Measurements from ENCODE around the gene KRTAP10-1. TPM values are rescaled to one million over a fixed set of nuclear protein-coding genes. Genes with fewer than 3 reads are reported as not detected.

The KRTAP10-1 gene
- total RNA-seq, 1 experiment from 2014 or later = not detected

- Mint-ChIP-seq H3K9me3 (peaks cover 19% of the 10 kb centered on the region), H3K27me3 (ENCODE audit: low read depth) (peaks cover 5% of the 10 kb centered on the region; the same call in 1 of the 2 replicates), H3K4me1 (peaks cover 9% of the 10 kb centered on the region), H3K36me3 (peaks cover 8% of the 10 kb centered on the region), H3K4me3 (no peak overlapping the region), H3K27ac (no peak overlapping the region)
- ChIA-PET POLR2A (no interaction called here), CTCF (no interaction called here)
- TF ChIP-seq FOXP1 (CRISPR knock-in tag; IDR thresholded peaks at IDR 0.05; ENCODE audit: borderline replicate concordance) = no peak
- no peak for TF ChIP-seq TP53 (CRISPR knock-in tag; IDR thresholded peaks at IDR 0.05)
- TF ChIP-seq SOX15 (CRISPR knock-in tag; IDR thresholded peaks at IDR 0.05) = no peak
- no peak for TF ChIP-seq E2F1 (CRISPR knock-in tag; IDR thresholded peaks at IDR 0.05)
- no peak for TF ChIP-seq ZNF532 (CRISPR knock-in tag; IDR thresholded peaks at IDR 0.05; ENCODE audit: borderline replicate concordance)
- TF ChIP-seq ZBTB43 (CRISPR knock-in tag; IDR thresholded peaks at IDR 0.05) = no peak
- no peak for TF ChIP-seq IRF1 (CRISPR knock-in tag; IDR thresholded peaks at IDR 0.05)
- no peak for TF ChIP-seq KAT7 (CRISPR knock-in tag; IDR thresholded peaks at IDR 0.05; ENCODE audit: borderline replicate concordance)
- TF ChIP-seq JUN (CRISPR knock-in tag; IDR thresholded peaks at IDR 0.05) = no peak
- no peak for TF ChIP-seq NFE2L1 (CRISPR knock-in tag; IDR thresholded peaks at IDR 0.05)
- no peak for TF ChIP-seq MXD4 (CRISPR knock-in tag; IDR thresholded peaks at IDR 0.05; ENCODE audit: borderline replicate concordance)
- ATAC-seq (no peak), DNase-seq (ENCODE audit: low spot score) (no peak)
Observed at GRCh38 chr21:44542716-44543115, 2.7 kb upstream of the KRTAP10-1 start.

GRCh38 chr21:44540741-44541288, 820 bp upstream of the KRTAP10-1 start:
- ChIA-PET CTCF (interaction anchor here (1.3 kb wide), 1 partner anchor 9 kb away, joined by 4 read pairs; no protein-coding TSS in a partner anchor), POLR2A (no interaction called here)
- H3K27me3 Mint-ChIP-seq (ENCODE audit: low read depth) = no peaks in the 10 kb centered on the region
- H3K4me1 Mint-ChIP-seq = 0 out of 2 replicates have a peak, but pooled peaks cover 6% of the 10 kb centered on the region
- TF ChIP-seq ZNF219 (CRISPR knock-in tag; IDR thresholded peaks at IDR 0.05; ENCODE audit: borderline replicate concordance) (no peak), FOXP1 (CRISPR knock-in tag; IDR thresholded peaks at IDR 0.05; ENCODE audit: borderline replicate concordance) (no peak), ZBTB21 (CRISPR knock-in tag; IDR thresholded peaks at IDR 0.05; ENCODE audit: borderline replicate concordance) (no peak), NR2C2 (CRISPR knock-in tag; IDR thresholded peaks at IDR 0.05) (no peak), ZSCAN18 (CRISPR knock-in tag; IDR thresholded peaks at IDR 0.05) (no peak), ELF4 (CRISPR knock-in tag; IDR thresholded peaks at IDR 0.05; ENCODE audit: low read depth) (no peak), TCF7 (CRISPR knock-in tag; IDR thresholded peaks at IDR 0.05; ENCODE audit: low read depth) (no peak), ZBTB43 (CRISPR knock-in tag; IDR thresholded peaks at IDR 0.05) (no peak), PREB (CRISPR knock-in tag; IDR thresholded peaks at IDR 0.05; ENCODE audit: borderline replicate concordance) (no peak)
- H3K4me3 Mint-ChIP-seq = no peak overlapping the region
- H3K36me3 Mint-ChIP-seq = no peaks in the 10 kb centered on the region
- no peak for DNase-seq (ENCODE audit: low spot score)
- no peak overlapping the region for H3K27ac Mint-ChIP-seq
- peaks cover 5% of the 10 kb centered on the region; the same call in 1 of the 2 replicates for H3K9me3 Mint-ChIP-seq
- ATAC-seq = no peak

All from WTC11 (cell line).